Pancreas (tissue), 10 donors: Measurements from ENCODE around the gene SPHK2. TPM values are rescaled to one million over a fixed set of nuclear protein-coding genes. Genes with fewer than 3 reads are reported as not detected.

Experiments used
- ATAC-seq, 4 donors: fragments of 200-7000 bp; cut with Tn5 transposase; one replicate each; pipeline versions ENCODE4 v1.8.0 to v1.9.1; 2020; ENCODE audit warnings: mild to moderate bottlenecking in 4 of 4, moderate library complexity in 4 of 4
- DNase-seq, 6 donors: peaks; one replicate each; pipeline ENCODE4 v3.0.0-alpha.2; 2020
- FAIRE-seq: peaks from 2 replicates; lab custom pipeline; 2012; peaks lifted over from hg19 to GRCh38; lab: Jason Lieb, UNC
- H3K27ac ChIP-seq, 4 donors: fragments of 200-600 bp; sonication (generic); 1 replicate in 3 of 4; 2 replicates in 1 of 4; pipeline versions ENCODE4 v1.5.0 to v1.8.0; 2020
- H3K27me3 ChIP-seq, 4 donors: fragments of 200-600 bp; one replicate each; pipeline ENCODE4 v1.8.0; 2021
- H3K36me3 ChIP-seq, 3 donors: fragments of 200-600 bp; sonication (generic) in 1 of 3; one replicate each; pipeline versions ENCODE4 v1.5.0 to v1.8.0; 2020 to 2021
- H3K4me1 ChIP-seq, 3 donors: fragments of 200-600 bp; one replicate each; pipeline ENCODE4 v1.8.0; 2021
- H3K4me3 ChIP-seq, 4 donors: fragments of 200-600 bp; sonication (generic) in 2 of 4; one replicate each; pipeline versions ENCODE4 v1.5.0 to v1.8.0; 2020 to 2021
- H3K9me3 ChIP-seq, 4 donors: fragments of 200-600 bp; one replicate each; pipeline ENCODE4 v1.8.0; 2021
- CTCF ChIP-seq, 4 donors: fragments of 200-600 bp; sonication (generic) in 3 of 4; IDR thresholded peaks; one replicate each; pipeline versions ENCODE4 v1.5.0 to v1.8.0; 2021; ENCODE audit warnings: antibody characterized with exemption in 4 of 4
- WGBS, 2 donors: extraction: QIAGEN DNeasy Blood & Tissue Kit; methylation state at CpG; one replicate each; pipeline ENCODE4 v1.1.7; 2013; 5-methylcytosine and 5-hydroxymethylcytosine counted together
- intact Hi-C, 3 donors: fragments of 100-400 bp; cut with DNase I; formaldehyde crosslinking; loops; one replicate each; pipeline versions ENCODE4 v1.11.1 to v1.14.2; 2022
- polyA plus RNA-seq, 2 donors: library from polyadenylated mRNA; stranded (reverse); fragments of 200-250 nt; gene quantifications; one replicate each; pipeline ENCODE4 v1.2.3, GENCODE V29; 2013
- total RNA-seq, 6 donors: library from RNA; stranded (reverse); fragmentation: NEBNext Ultra II Directional in 4 of 6; extraction: Animal tissue kit (Norgen Biotek cat#: 25700) in 4 of 6; gene quantifications; one replicate each; pipeline versions ENCODE4 v1.2.1 to v1.2.4, GENCODE V29; 2021 to 2023
- donor health status: healthy with polysubstance abuse.
- donor health status: DM: no; HTN: no; CAD: no; lungs with moderate emphysema.
- donor health status: DM: no; HTN: no; CAD: no.
- donor health status: control.
- donor health status: control.
- donor health status: Bipolar disorder and iron deficiency.
- donor health status: DM: yes; HTN: yes; CAD: no.
- donor health status: DM: no; HTN: no; CAD: no.
- donor health status: DM: no; HTN: no; CAD: no.
- donor health status: DM: yes; HTN: yes; CAD: no.

Gene SPHK2
- total and polyA plus RNA-seq, 8 donors, result 4.3 to 24.0 (median 7.5) TPM

- Histone ChIP-seq H3K9me3 (no peaks in the 10 kb centered on the region), H3K36me3 (no peaks in the 10 kb centered on the region), H3K27ac (no peak overlapping the region), H3K27me3 (no peaks in the 10 kb centered on the region), H3K4me3 (no peak overlapping the region), H3K4me1 (no peaks in the 10 kb centered on the region)
- no peak for TF ChIP-seq CTCF (IDR thresholded peaks at IDR 0.05)
- 84 to 91% methylated on average over 39 of the region's 39 CpGs for WGBS, 2 donors
- intact Hi-C loops, result no loop called here
- ATAC-seq (no peak), FAIRE-seq (no peak), DNase-seq (no peak)
These were observed 15.9 kb upstream of the SPHK2 start for GRCh38 chr19:48603449-48603848.

GRCh38 chr19:48603850-48604249 is 15.5 kb upstream of the SPHK2 start:
- FAIRE-seq (no peak), ATAC-seq (no peak), DNase-seq (no peak)
- H3K9me3 ChIP-seq, result no peaks in the 10 kb centered on the region
- H3K4me3 ChIP-seq, result no peak overlapping the region
- intact Hi-C loops, result no loop called here
- no peak for TF ChIP-seq CTCF (IDR thresholded peaks at IDR 0.05)
- no peaks in the 10 kb centered on the region for H3K36me3 ChIP-seq
- H3K4me1 ChIP-seq, result no peaks in the 10 kb centered on the region
- H3K27ac ChIP-seq, result no peak overlapping the region
- no peaks in the 10 kb centered on the region for H3K27me3 ChIP-seq
- 87 to 93% methylated on average over 9 of the region's 9 CpGs for WGBS, 2 donors

GRCh38 chr19:48606463-48607358 is 12.6 kb upstream of the SPHK2 start, which contains the start of gene SPACA4:
Gene SPACA4 (plus strand): TSS chr19:48606742. CDS start chr19:48606979, 237 bp downstream.
- no peak within 1 kb of the TSS for H3K4me3 ChIP-seq
- no peak for TF ChIP-seq CTCF (IDR thresholded peaks at IDR 0.05)
- H3K9me3 ChIP-seq, result no peaks in the 10 kb centered on the region
- no peak within 1 kb of the TSS for H3K27ac ChIP-seq
- no peak for DNase-seq
- no peaks in the 10 kb centered on the region for H3K4me1 ChIP-seq
- intact Hi-C loops, result no loop called here
- no peaks in the 10 kb centered on the region for H3K27me3 ChIP-seq
- 75 to 85% methylated on average over 39 of the region's 39 CpGs for WGBS, 2 donors
- ATAC-seq, result no peak
- no peak for FAIRE-seq
- no peaks in the 10 kb centered on the region for H3K36me3 ChIP-seq

- no peak for TF ChIP-seq CTCF (IDR thresholded peaks at IDR 0.05)
- Histone ChIP-seq H3K27ac (no peak overlapping the region), H3K4me1 (no peaks in the 10 kb centered on the region), H3K9me3 (no peaks in the 10 kb centered on the region), H3K4me3 (no peak overlapping the region), H3K36me3 (no peaks in the 10 kb centered on the region), H3K27me3 (no peaks in the 10 kb centered on the region)
- ATAC-seq (no peak), DNase-seq (no peak), FAIRE-seq (no peak)
- intact Hi-C loops, result no loop called here
- 73 to 86% methylated on average over 7 of the region's 7 CpGs for WGBS, 2 donors
These were observed 11.9 kb upstream of the SPHK2 start for GRCh38 chr19:48607359-48607755.

GRCh38 chr19:48608798-48609263 is 10.5 kb upstream of the SPHK2 start:
- DNase-seq (no peak), ATAC-seq (peak in 3 of 4 donors; percentile 36 to 69 (median 55)), FAIRE-seq (no peak)
- H3K27ac ChIP-seq, result no peak overlapping the region
- no peaks in the 10 kb centered on the region for H3K9me3 ChIP-seq
- WGBS, 2 donors, result 46 to 59% methylated on average over 9 of the region's 9 CpGs
- no peaks in the 10 kb centered on the region for H3K27me3 ChIP-seq
- H3K36me3 ChIP-seq, result no peaks in the 10 kb centered on the region
- H3K4me1 ChIP-seq, result no peaks in the 10 kb centered on the region
- intact Hi-C loops, result no loop called here
- no peak overlapping the region for H3K4me3 ChIP-seq
- TF ChIP-seq CTCF (IDR thresholded peaks at IDR 0.05), result no peak
